Choroid plexus epithelial cell (primary cell): Measurements from ENCODE around the gene EFCC1.

Source experiments
- DNase-seq: peaks from one replicate; pipeline ENCODE4 v3.0.0-alpha.2; 2010; ENCODE audit warnings: low read depth
- H3K4me3 ChIP-seq: 2 replicates; pipeline ENCODE4 v1.5.1; 2011; ENCODE audit warnings: low read depth, mild to moderate bottlenecking, control low read depth, low read length, moderate library complexity
- CTCF ChIP-seq: conservative IDR thresholded peaks from 2 replicates; pipeline ENCODE4 v1.5.1; 2011; ENCODE audit warnings: low read depth, mild to moderate bottlenecking, control low read depth, inconsistent platforms, low read length, moderate library complexity

EFCC1 gene, protein sequence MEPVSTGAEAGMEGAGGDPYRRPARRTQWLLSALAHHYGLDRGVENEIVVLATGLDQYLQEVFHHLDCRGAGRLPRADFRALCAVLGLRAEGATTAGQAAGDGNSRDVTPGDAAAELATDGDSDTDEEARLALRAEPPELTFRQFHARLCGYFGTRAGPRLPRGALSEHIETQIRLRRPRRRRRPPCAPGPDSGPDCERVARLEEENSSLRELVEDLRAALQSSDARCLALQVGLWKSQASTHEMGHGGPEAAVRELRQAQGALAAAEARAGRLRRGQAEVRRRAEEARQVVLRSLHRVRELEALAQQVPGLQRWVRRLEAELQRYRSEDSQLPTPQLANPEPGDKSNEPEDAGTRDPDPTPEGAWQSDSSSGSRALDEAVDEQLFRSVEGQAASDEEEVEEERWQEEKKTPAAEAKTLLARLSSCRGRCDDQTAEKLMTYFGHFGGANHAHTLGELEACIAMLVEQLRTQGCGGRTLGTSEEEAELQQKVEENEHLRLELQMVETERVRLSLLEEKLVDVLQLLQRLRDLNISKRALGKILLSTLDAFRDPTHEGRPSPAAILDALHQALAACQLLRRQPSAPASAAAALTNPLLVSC

DNA sequence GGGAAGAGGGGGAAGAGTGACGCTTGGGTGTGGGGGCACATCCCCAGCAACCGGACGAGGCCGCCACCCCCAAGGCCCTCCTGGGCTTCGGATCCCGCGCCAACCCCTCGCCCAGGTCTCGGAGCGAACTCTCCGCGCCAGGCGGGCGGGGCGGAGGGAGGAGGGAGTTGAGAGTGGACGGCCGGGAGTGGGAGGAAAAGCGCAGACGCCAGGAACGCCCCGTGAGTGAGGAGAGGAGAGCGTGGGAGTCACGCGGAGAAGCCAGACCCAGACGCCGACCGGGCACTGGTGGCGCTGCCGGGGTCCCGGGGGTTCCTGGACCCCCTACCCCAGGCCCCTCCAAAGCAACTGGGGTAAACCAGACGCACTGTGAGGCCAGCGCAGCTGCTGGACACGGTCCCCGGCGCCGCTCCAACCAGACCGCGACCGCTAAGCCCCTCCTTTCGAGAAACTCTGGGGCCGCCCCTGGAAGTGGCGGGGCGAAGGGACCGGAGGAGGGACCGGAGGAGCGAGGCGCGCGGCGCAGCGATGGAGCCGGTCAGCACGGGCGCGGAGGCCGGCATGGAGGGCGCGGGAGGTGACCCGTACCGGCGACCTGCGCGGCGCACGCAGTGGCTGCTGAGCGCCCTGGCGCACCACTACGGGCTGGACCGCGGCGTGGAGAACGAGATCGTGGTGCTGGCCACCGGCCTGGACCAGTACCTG lies at the start of gene EFCC1:
TSS of gene EFCC1 (plus strand) at position 204 of the 705 bp plus-strand sequence. CDS start at position 529, 325 bp downstream.
- peak within 1 kb of the TSS; percentile 29 for H3K4me3 ChIP-seq
- TF ChIP-seq CTCF: no peak
- no peak for DNase-seq

DNA sequence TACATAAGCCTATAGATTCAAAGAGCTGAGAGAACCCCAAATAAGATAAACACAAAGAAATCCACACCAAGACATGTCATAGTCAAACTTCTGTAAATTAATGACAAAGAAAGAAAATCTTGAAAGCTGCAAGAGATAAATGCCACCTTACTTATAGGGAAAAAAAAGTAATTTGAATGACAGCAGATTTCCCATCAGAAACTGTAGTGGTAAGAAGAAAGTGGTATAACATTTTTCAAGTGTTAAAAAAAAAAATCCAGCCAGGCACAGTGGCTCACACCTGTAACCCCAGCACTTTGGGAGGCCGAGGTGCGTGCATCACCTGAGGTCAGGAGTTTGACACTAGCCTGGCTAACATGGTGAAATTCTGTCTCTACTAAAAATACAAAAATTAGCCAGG lies 44.7 kb upstream of the EFCC1 start:
- DNase-seq: no peak
- no peak overlapping the region for H3K4me3 ChIP-seq
- no peak for TF ChIP-seq CTCF

DNA sequence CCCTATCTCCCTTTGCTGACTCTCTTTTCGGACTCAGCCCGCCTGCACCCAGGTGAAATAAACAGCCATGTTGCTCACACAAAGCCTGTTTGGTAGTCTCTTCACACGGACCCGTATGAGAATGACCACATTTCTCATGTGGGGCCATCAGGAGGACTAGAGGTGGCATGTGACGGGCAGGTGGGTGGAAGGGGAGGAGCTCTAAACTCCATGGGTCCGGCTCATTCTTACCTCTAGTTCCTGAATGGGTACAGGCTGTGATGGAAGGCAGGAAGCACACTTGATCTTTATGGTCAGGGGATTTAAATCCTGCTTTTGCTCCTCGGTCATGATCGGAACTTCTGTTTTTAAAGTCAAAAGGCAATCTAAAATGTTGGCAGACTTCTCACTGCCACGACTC lies 35.8 kb upstream of the EFCC1 start:
- DNase-seq: no peak
- TF ChIP-seq CTCF: no peak
- no peak overlapping the region for H3K4me3 ChIP-seq

DNA sequence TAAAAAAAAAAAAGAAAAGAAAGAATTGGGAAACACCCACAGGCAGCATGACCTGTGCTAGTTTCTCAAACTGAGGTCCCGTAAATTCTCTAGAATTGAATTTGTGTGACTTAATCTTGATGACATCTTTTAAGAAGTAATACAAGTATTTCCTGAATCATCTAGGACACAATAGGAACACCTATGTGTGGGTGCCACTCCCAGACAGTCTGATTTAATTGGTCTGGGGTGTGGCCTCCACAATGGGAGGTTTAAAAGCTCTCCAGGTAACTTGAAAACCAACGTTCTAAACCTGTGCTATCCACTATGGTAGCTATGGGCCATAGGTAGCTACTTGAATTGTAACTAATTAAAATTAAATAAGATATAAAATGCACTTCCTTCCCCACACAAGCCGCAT lies 35.3 kb upstream of the EFCC1 start:
- TF ChIP-seq CTCF: no peak
- DNase-seq: no peak
- no peak overlapping the region for H3K4me3 ChIP-seq

GRCh38 chr3:128967748-128968355 lies 33.3 kb upstream of the EFCC1 start:
- no peak for DNase-seq
- TF ChIP-seq CTCF: no peak

GRCh38 chr3:128969993-128970739 lies 30.9 kb upstream of the EFCC1 start:
- no peak overlapping the region for H3K4me3 ChIP-seq
- DNase-seq: peak; percentile 59
- peak; percentile 92 for TF ChIP-seq CTCF

More at GRCh38 chr3:128967748-128968355, 33.3 kb upstream of the EFCC1 start:
- no peak overlapping the region for H3K4me3 ChIP-seq
